IMR-90 (cell line): ENCODE data around the gene CFAP251.

ENCODE experiments used
- BHLHE40 ChIP-seq: fragments of 150-350 bp; IDR thresholded peaks from 2 replicates; pipeline ENCODE4 v1.6.1; 2016; ENCODE audit warnings: mild to moderate bottlenecking, low read depth, low read length
- CEBPB ChIP-seq: IDR thresholded peaks from 2 replicates; pipeline ENCODE4 v1.6.1; 2012; ENCODE audit warnings: low read depth, low read length, improper control_type of control experiment
- NFE2L2 ChIP-seq: fragments of 150-350 bp; IDR thresholded peaks from 2 replicates; pipeline ENCODE4 v1.6.1; 2016; ENCODE audit warnings: low read depth, mild to moderate bottlenecking, low read length
- POLR2A ChIP-seq: IDR thresholded peaks from 2 replicates; pipeline ENCODE4 v1.6.1; 2012; ENCODE audit warnings: mild to moderate bottlenecking, low read depth, low read length
- SMC3 ChIP-seq: fragments of 150-350 bp; IDR thresholded peaks from 2 replicates; pipeline ENCODE4 v1.6.1; 2016; ENCODE audit warnings: low read depth, mild to moderate bottlenecking, antibody characterized with exemption, low read length, moderate library complexity
- TF ChIP-seq, protein P1 (sequence below): conservative IDR thresholded peaks from 2 replicates; pipeline ENCODE4 v1.5.1; 2012; ENCODE audit warnings: mild to moderate bottlenecking, low read depth, low read length, improper control_type of control experiment
- TF ChIP-seq, protein P2 (sequence below): fragments of 150-350 bp; IDR thresholded peaks from 2 replicates; pipeline ENCODE4 v1.6.1; 2017; ENCODE audit warnings: mild to moderate bottlenecking, antibody characterized with exemption, low read length, low read depth

DNA sequence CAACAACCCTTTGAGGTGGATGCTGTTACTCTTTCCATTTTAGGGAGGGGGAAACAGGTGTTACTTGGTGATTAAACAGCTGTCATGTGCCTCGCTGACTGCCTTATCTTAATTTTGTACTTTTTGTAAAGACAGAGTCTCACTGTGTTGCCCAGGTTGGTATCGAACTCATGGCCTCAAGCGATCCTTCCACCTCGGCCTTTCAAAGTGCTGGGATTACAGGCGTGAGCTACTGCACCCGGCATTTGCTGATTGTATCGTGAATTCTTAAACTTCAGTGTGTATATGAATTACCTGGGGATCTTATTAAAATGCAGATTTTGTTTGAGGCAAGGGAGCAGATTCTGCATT, 29.1 kb upstream of the CFAP251 start:
- TF ChIP-seq, protein P1, sequence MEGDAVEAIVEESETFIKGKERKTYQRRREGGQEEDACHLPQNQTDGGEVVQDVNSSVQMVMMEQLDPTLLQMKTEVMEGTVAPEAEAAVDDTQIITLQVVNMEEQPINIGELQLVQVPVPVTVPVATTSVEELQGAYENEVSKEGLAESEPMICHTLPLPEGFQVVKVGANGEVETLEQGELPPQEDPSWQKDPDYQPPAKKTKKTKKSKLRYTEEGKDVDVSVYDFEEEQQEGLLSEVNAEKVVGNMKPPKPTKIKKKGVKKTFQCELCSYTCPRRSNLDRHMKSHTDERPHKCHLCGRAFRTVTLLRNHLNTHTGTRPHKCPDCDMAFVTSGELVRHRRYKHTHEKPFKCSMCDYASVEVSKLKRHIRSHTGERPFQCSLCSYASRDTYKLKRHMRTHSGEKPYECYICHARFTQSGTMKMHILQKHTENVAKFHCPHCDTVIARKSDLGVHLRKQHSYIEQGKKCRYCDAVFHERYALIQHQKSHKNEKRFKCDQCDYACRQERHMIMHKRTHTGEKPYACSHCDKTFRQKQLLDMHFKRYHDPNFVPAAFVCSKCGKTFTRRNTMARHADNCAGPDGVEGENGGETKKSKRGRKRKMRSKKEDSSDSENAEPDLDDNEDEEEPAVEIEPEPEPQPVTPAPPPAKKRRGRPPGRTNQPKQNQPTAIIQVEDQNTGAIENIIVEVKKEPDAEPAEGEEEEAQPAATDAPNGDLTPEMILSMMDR = no peak
- TF ChIP-seq POLR2A (no peak), NFE2L2 (no peak), CEBPB (no peak), SMC3 (no peak), BHLHE40 (no peak)
- TF ChIP-seq, protein P2, sequence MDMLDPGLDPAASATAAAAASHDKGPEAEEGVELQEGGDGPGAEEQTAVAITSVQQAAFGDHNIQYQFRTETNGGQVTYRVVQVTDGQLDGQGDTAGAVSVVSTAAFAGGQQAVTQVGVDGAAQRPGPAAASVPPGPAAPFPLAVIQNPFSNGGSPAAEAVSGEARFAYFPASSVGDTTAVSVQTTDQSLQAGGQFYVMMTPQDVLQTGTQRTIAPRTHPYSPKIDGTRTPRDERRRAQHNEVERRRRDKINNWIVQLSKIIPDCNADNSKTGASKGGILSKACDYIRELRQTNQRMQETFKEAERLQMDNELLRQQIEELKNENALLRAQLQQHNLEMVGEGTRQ = no peak
